Neural cell (in vitro differentiated cells): Measurements from ENCODE around the gene LMO7. TPM values are rescaled to one million over a fixed set of nuclear protein-coding genes. Genes with fewer than 3 reads are reported as not detected.

Experiments
- H2AFZ ChIP-seq: fragments of 200-600, 300-800 bp; sonication (generic), shearing (Covaris generic); 2 replicates; pipeline ENCODE4 v1.6.0; 2014; ENCODE audit warnings: low read depth, mild to moderate bottlenecking, antibody characterized with exemption, low read length, moderate library complexity
- H3F3A ChIP-seq: fragments of 200-600 bp; shearing (Covaris generic); 2 replicates; pipeline ENCODE4 v1.6.1; 2016; ENCODE audit warnings: mild to moderate bottlenecking, moderate library complexity, mixed read lengths, antibody characterized with exemption, low read length; ENCODE audit not compliant: insufficient read depth, poor library complexity, severe bottlenecking
- H3K27ac ChIP-seq: fragments of 200-600, 300-800 bp; sonication (generic), shearing (Covaris generic); 2 replicates; pipeline ENCODE4 v1.5.1; 2014; ENCODE audit warnings: mild to moderate bottlenecking, low read length, moderate library complexity
- H3K27me3 ChIP-seq: fragments of 300-800, 200-600 bp; sonication (generic), shearing (Covaris generic); 2 replicates; pipeline ENCODE4 v1.6.0; 2014; ENCODE audit warnings: mild to moderate bottlenecking, low read depth, low read length, moderate library complexity; ENCODE audit not compliant: insufficient read depth
- H3K36me3 ChIP-seq: fragments of 300-800, 200-600 bp; sonication (generic), shearing (Covaris generic); 2 replicates; pipeline ENCODE4 v1.5.1; 2014; ENCODE audit warnings: mild to moderate bottlenecking, antibody characterized with exemption, low read length, moderate library complexity; ENCODE audit not compliant: insufficient read depth
- H3K4me2 ChIP-seq: fragments of 300-800, 200-600 bp; sonication (generic), shearing (Covaris generic); 2 replicates; pipeline ENCODE4 v1.6.0; 2014; ENCODE audit warnings: mild to moderate bottlenecking, low read length
- H3K4me3 ChIP-seq: fragments of 300-800, 200-600 bp; sonication (generic), shearing (Covaris generic); 2 replicates; pipeline ENCODE4 v1.5.1; 2014; ENCODE audit warnings: mild to moderate bottlenecking, low read length, moderate library complexity
- H3K79me2 ChIP-seq: fragments of 200-600 bp; shearing (Covaris generic); replicated peaks from 2 replicates; pipeline ENCODE4 v1.6.0; 2014; ENCODE audit warnings: mild to moderate bottlenecking, low read length, moderate library complexity; ENCODE audit not compliant: insufficient read depth
- H3K9ac ChIP-seq: fragments of 300-800, 200-600 bp; sonication (generic), shearing (Covaris generic); 2 replicates; pipeline ENCODE4 v1.6.1; 2016; ENCODE audit warnings: mild to moderate bottlenecking, low read length, mixed read lengths
- H3K9me2 ChIP-seq: fragments of 200-600 bp; shearing (Covaris generic); 2 replicates; pipeline ENCODE4 v1.6.1; 2016; ENCODE audit warnings: mild to moderate bottlenecking, low read length, mixed read lengths; ENCODE audit not compliant: insufficient read depth
- H3K9me3 ChIP-seq: fragments of 200-600, 300-800 bp; sonication (generic), shearing (Covaris generic); 2 replicates; pipeline ENCODE4 v1.6.1; 2016; ENCODE audit warnings: mild to moderate bottlenecking, mixed run types, low read length, moderate library complexity, mixed read lengths
- H4K20me1 ChIP-seq: fragments of 200-600 bp; shearing (Covaris generic); 2 replicates; pipeline ENCODE4 v1.6.1; 2016; ENCODE audit warnings: mild to moderate bottlenecking, mixed run types; ENCODE audit not compliant: insufficient read depth
- EP300 ChIP-seq: fragments of 450-650 bp; conservative IDR thresholded peaks from 2 replicates; pipeline ENCODE4 v1.6.1; 2014; ENCODE audit warnings: antibody characterized with exemption, mild to moderate bottlenecking, moderate library complexity; ENCODE audit not compliant: poor library complexity, severe bottlenecking
- EZH2 ChIP-seq: fragments of 200-600, 300-800 bp; shearing (Covaris generic), sonication (generic); IDR thresholded peaks from 2 replicates; pipeline ENCODE4 v1.6.1; 2014; ENCODE audit warnings: antibody characterized with exemption, low read length, borderline replicate concordance, mild to moderate bottlenecking; ENCODE audit not compliant: insufficient read depth, poor library complexity, severe bottlenecking
- MXI1 ChIP-seq: fragments of 450-650 bp; conservative IDR thresholded peaks from 2 replicates; pipeline ENCODE4 v1.6.1; 2014; ENCODE audit warnings: antibody characterized with exemption, mild to moderate bottlenecking; ENCODE audit not compliant: poor library complexity, severe bottlenecking
- POLR2AphosphoS5 ChIP-seq: IDR thresholded peaks from 2 replicates; pipeline ENCODE4 v1.6.1; 2012
- RAD21 ChIP-seq: fragments of 450-650 bp; conservative IDR thresholded peaks from 2 replicates; pipeline ENCODE4 v1.6.1; 2014; ENCODE audit warnings: antibody characterized with exemption, mild to moderate bottlenecking, moderate library complexity
- REST ChIP-seq: IDR thresholded peaks from 2 replicates; pipeline ENCODE4 v1.6.1; 2012; ENCODE audit warnings: borderline replicate concordance
- SMC3 ChIP-seq: fragments of 450-650 bp; conservative IDR thresholded peaks from 2 replicates; pipeline ENCODE4 v1.6.1; 2014; ENCODE audit warnings: antibody characterized with exemption, mild to moderate bottlenecking, moderate library complexity; ENCODE audit not compliant: poor library complexity
- TAF1 ChIP-seq: IDR thresholded peaks from 2 replicates; pipeline ENCODE4 v1.6.1; 2012; ENCODE audit warnings: low read depth
- polyA plus RNA-seq: library from polyadenylated mRNA; depleted of rRNA; stranded (reverse); fragments of >200 nt; gene quantifications from 2 replicates; pipeline ENCODE4 v1.2.3, GENCODE V29; 2014
- TF ChIP-seq, protein P1 (sequence below): fragments of 450-650 bp; IDR thresholded peaks from 2 replicates; pipeline ENCODE4 v1.5.1; 2014; ENCODE audit warnings: antibody characterized with exemption, mild to moderate bottlenecking, moderate library complexity; ENCODE audit not compliant: poor library complexity, severe bottlenecking

LMO7 gene
- polyA plus RNA-seq, 1 donor from 2014 or later, result 14.2 TPM

- no peak overlapping the region for H3K4me2 ChIP-seq
- no peaks in the 10 kb centered on the region for H3K9me3 ChIP-seq
- no peak overlapping the region for H3K9ac ChIP-seq
- TF ChIP-seq, protein P1, sequence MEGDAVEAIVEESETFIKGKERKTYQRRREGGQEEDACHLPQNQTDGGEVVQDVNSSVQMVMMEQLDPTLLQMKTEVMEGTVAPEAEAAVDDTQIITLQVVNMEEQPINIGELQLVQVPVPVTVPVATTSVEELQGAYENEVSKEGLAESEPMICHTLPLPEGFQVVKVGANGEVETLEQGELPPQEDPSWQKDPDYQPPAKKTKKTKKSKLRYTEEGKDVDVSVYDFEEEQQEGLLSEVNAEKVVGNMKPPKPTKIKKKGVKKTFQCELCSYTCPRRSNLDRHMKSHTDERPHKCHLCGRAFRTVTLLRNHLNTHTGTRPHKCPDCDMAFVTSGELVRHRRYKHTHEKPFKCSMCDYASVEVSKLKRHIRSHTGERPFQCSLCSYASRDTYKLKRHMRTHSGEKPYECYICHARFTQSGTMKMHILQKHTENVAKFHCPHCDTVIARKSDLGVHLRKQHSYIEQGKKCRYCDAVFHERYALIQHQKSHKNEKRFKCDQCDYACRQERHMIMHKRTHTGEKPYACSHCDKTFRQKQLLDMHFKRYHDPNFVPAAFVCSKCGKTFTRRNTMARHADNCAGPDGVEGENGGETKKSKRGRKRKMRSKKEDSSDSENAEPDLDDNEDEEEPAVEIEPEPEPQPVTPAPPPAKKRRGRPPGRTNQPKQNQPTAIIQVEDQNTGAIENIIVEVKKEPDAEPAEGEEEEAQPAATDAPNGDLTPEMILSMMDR, result no peak
- no peak for TF ChIP-seq RAD21
- TF ChIP-seq TAF1, result no peak
- TF ChIP-seq POLR2AphosphoS5, result no peak
- H3K4me3 ChIP-seq, result no peak overlapping the region
- no peak overlapping the region for H3K27ac ChIP-seq
- H3K36me3 ChIP-seq, result no peaks in the 10 kb centered on the region
- H3K9me2 ChIP-seq, result no peaks in the 10 kb centered on the region
- H4K20me1 ChIP-seq, result no peaks in the 10 kb centered on the region
- no peaks in the 10 kb centered on the region for H3K27me3 ChIP-seq
- no peak overlapping the region for H2AFZ ChIP-seq
- no peaks in the 10 kb centered on the region for H3F3A ChIP-seq
- H3K79me2 ChIP-seq, result no peaks in the 10 kb centered on the region
Observed at GRCh38 chr13:75850916-75851315, 214.8 kb downstream of the LMO7 start.

DNA sequence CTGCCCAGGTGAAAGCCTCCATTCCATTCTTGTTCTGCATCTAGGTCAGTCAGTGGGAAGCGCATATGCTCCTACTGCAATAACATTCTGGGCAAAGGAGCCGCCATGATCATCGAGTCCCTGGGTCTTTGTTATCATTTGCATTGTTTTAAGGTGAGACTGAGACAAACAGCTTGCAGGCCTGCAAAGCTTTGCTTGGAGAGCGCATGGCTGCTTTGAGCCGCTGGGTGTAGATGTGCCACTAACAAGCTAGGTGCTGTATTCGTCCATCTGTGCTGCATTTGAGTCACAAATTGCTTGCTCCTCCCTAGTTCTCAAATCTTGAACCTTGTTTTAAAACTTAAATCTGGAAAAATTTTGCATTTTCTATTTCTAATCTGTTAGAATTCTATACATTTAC lies 219.1 kb downstream of the LMO7 start:
- Histone ChIP-seq H3F3A (no peaks in the 10 kb centered on the region), H4K20me1 (no peaks in the 10 kb centered on the region), H3K4me3 (no peak overlapping the region), H2AFZ (no peak overlapping the region), H3K27ac (no peak overlapping the region), H3K79me2 (no peaks in the 10 kb centered on the region), H3K36me3 (no peaks in the 10 kb centered on the region), H3K9me2 (no peaks in the 10 kb centered on the region), H3K9me3 (no peaks in the 10 kb centered on the region), H3K27me3 (no peaks in the 10 kb centered on the region), H3K4me2 (no peak overlapping the region), H3K9ac (no peak overlapping the region)
- TF ChIP-seq EZH2, result no peak
- TF ChIP-seq EP300, result no peak
- TF ChIP-seq SMC3, result no peak
- no peak for TF ChIP-seq POLR2AphosphoS5
- TF ChIP-seq, protein P1, result no peak
- TF ChIP-seq REST, result no peak
- no peak for TF ChIP-seq MXI1
- TF ChIP-seq RAD21, result no peak
- no peak for TF ChIP-seq TAF1
